A673 (cell line): Measurements from ENCODE around the gene PDE9A.

Experiments
- CTCF ChIP-seq: fragments of 300-800, 200-600 bp; sonication (generic); conservative IDR thresholded peaks from 2 replicates; pipeline ENCODE4 v1.5.1; 2017; ENCODE audit warnings: low read depth, mild to moderate bottlenecking, antibody characterized with exemption, low read length, moderate library complexity, mixed read lengths
- EZH2 ChIP-seq: fragments of 200-600 bp; sonication (generic); IDR thresholded peaks from 2 replicates; pipeline ENCODE4 v1.6.1; 2017; ENCODE audit warnings: borderline replicate concordance, low read depth, mild to moderate bottlenecking, mixed read lengths, antibody characterized with exemption, low read length; ENCODE audit not compliant: poor library complexity, severe bottlenecking

DNA sequence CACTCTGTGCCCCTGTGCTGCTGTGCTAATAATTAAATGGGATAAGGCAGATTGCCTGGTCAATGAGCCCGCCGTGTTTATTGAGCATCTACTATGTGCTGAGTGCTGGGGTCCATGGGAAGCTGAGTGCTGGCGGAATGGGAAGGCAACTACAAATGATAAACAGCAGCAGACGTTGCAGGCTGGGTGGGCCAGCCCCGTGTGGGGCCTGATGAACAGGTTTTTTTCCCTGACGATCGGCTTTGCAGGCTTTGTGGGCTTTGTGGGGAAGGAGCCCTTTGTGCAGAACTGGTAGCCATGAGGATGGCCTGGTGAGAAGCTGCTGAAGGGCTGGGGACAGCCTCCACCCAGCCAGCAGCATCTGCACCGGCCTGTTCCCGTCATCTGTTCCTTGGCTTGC lies 3.5 kb downstream of the PDE9A start:
- TF ChIP-seq EZH2 (no peak), CTCF (no peak)
